Measurements from ENCODE around the gene POLH. TPM values are rescaled to one million over a fixed set of nuclear protein-coding genes. Genes with fewer than 3 reads are reported as not detected.

Gene POLH
- total and polyA plus RNA-seq, 9 of the 15 experiments (the other 6 are each of a cell fraction or from before 2014, with no cell fraction given): 5.8 to 31.6 (median 20.6) TPM

- no peak for TF ChIP-seq ZNF347 (CRISPR knock-in tag; IDR thresholded peaks at IDR 0.05; ENCODE audit: low read depth)
- no peak for TF ChIP-seq ADNP (tag; IDR thresholded peaks at IDR 0.05)
- no peak for TF ChIP-seq ZC3H4 (CRISPR knock-in tag; IDR thresholded peaks at IDR 0.05; ENCODE audit: borderline replicate concordance)
- no peak for TF ChIP-seq CAMTA2 (CRISPR knock-in tag; conservative IDR thresholded peaks at IDR 0.05)
- peak; percentile 41 for TF ChIP-seq HDAC3 (IDR thresholded peaks at IDR 0.05; ENCODE audit: borderline replicate concordance, partially characterized antibody)
- TF ChIP-seq ZNF24 (IDR thresholded peaks at IDR 0.05): peak; percentile 99
- no peak for TF ChIP-seq BDP1 (IDR thresholded peaks at IDR 0.05; ENCODE audit: insufficient read depth, insufficient read length)
- TF ChIP-seq ZNF699 (CRISPR knock-in tag; IDR thresholded peaks at IDR 0.05; ENCODE audit: insufficient replicate concordance): no peak
- TF ChIP-seq WHSC1 (IDR thresholded peaks at IDR 0.05; ENCODE audit: low read length): no peak
- TF ChIP-seq NR3C1 (CRISPR knock-in tag; IDR thresholded peaks at IDR 0.05): no peak
- no peak for TF ChIP-seq SRSF1 (IDR thresholded peaks at IDR 0.05; ENCODE audit: low read depth, low read length)
- TF ChIP-seq E2F3 (CRISPR knock-in tag; IDR thresholded peaks at IDR 0.05): no peak
- TF ChIP-seq RNF219 (CRISPR knock-in tag; IDR thresholded peaks at IDR 0.05): no peak
- TF ChIP-seq SETDB1 (IDR thresholded peaks at IDR 0.05; ENCODE audit: low read length): no peak
- TF ChIP-seq ATF7 (IDR thresholded peaks at IDR 0.05): peak; percentile 99
- TF ChIP-seq, protein P1, sequence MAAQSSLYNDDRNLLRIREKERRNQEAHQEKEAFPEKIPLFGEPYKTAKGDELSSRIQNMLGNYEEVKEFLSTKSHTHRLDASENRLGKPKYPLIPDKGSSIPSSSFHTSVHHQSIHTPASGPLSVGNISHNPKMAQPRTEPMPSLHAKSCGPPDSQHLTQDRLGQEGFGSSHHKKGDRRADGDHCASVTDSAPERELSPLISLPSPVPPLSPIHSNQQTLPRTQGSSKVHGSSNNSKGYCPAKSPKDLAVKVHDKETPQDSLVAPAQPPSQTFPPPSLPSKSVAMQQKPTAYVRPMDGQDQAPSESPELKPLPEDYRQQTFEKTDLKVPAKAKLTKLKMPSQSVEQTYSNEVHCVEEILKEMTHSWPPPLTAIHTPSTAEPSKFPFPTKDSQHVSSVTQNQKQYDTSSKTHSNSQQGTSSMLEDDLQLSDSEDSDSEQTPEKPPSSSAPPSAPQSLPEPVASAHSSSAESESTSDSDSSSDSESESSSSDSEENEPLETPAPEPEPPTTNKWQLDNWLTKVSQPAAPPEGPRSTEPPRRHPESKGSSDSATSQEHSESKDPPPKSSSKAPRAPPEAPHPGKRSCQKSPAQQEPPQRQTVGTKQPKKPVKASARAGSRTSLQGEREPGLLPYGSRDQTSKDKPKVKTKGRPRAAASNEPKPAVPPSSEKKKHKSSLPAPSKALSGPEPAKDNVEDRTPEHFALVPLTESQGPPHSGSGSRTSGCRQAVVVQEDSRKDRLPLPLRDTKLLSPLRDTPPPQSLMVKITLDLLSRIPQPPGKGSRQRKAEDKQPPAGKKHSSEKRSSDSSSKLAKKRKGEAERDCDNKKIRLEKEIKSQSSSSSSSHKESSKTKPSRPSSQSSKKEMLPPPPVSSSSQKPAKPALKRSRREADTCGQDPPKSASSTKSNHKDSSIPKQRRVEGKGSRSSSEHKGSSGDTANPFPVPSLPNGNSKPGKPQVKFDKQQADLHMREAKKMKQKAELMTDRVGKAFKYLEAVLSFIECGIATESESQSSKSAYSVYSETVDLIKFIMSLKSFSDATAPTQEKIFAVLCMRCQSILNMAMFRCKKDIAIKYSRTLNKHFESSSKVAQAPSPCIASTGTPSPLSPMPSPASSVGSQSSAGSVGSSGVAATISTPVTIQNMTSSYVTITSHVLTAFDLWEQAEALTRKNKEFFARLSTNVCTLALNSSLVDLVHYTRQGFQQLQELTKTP (IDR thresholded peaks at IDR 0.05; ENCODE audit: low read depth in 1 of 2, partially characterized antibody in 2 of 2): peak; percentile 37 to 80
These were observed 5.0 kb upstream of the POLH start (continued) for GRCh38 chr6:43570876-43571441.
